Measurements from ENCODE around the gene PTPRQ.
"Not testable (repeated sequence)": the region's sequence is repeated elsewhere in the genome, so short reads cannot be mapped to it uniquely, and the experiment has no call there.

PTPRQ gene

GRCh38 chr12:80472236-80472635, 28.2 kb downstream of the PTPRQ start:
- no peak for DNase-seq

- no peak for DNase-seq
These were observed 29.0 kb downstream of the PTPRQ start for GRCh38 chr12:80472911-80473500.

DNA sequence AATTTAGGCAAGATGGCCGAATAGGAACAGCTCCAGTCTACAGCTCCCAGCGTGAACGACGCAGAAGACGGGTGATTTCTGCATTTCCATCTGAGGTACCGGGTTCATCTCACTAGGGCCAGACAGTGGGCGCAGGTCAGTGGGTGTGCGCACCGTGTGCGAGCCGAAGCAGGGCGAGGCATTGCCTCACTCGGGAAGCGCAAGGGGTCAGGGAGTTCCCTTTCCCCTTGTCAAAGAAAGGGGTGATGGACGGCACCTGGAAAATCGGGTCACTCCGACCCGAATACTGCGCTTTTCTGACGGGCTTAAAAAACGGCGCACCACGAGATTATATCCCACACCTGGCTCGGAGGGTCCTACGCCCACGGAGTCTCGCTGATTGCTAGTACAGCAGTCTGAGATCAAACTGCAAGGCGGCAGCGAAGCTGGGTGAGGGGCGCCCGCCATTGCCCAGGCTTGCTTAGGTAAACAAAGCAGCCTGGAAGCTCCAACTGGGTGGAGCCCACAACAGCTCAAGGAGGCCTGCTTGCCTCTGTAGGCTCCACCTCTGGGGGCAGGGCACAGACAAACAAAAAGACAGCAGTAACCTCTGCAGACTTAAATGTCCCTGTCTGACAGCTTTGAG, 33.6 kb downstream of the PTPRQ start:
- not testable (repeated sequence) for DNase-seq

DNA sequence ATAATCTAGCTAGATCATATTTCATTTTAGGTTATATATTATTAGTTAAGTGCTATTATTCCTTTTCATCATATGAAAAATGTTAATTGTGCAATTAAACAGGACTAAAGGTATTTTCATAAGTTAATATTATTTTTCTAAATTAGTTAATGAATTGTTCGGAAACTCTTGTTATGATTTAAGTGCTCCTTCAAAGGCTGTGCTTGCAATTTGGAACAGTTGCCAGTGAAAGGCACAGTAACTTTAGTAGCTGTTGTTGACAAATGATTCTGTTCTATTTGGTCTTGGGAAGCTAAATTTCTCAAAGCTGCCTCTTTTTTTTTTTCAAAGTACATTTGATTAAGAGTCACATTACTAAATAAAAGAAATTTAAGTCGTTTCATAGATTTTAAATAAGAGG, 40.7 kb downstream of the PTPRQ start:
- no peak for DNase-seq

DNA sequence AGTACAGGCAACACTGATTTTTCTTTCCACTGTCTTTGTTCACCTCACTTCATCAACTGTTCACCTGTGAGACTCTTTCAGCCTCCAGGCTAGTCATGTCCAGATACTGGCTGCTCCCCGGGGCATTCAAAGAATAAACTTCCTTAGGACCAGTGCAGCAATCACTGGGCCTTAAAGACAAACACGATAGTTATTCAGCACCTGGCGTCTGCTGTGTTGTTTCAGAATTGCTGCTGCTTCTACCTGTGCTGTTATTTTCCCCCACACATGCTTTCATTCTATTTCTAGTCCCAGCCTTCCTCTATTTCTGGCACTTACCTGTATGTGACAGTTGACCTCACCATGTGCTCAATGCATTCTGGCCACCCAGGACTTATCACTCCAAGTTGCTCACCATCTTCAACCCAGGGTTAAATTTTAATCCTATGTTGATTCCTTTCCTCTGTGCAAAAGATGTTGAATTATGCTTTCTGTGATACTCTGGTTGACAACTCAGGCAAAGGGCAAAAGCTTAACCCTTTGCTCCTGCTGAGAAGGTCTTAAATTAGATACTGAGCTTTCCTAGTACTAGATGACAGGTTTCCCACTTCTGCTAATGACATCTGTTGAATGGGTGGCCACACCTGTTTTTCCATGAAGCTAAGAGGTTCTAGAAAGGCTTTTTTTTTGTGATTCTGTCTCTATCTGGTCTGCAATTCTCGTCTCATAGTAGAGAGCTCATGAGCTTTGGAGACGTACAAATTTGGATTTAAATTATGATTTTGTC, 41.4 kb downstream of the PTPRQ start:
- no peak for DNase-seq

GRCh38 chr12:80490329-80490728, 46.3 kb downstream of the PTPRQ start:
- no peak for DNase-seq

DNA sequence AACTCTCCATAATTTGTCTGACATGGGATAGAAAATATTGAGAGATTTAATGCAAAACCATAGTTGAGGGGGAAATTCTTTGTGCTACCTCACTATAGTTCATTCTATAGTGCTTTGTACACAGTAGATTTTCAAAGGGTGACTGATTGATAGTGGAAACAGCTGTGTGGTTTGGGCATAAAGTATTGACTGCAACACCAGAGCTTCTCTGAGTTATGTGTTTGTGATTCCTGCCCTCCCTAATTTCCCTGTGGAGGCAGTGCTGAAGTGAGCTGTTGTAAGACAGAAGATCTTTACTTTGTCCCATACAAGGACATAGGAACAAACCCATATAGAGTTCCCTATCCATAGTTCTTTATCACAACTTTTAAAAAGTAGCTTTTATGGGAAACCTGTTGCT, 47.1 kb downstream of the PTPRQ start:
- no peak for DNase-seq

- no peak for DNase-seq
These were observed 49.4 kb downstream of the PTPRQ start for GRCh38 chr12:80493466-80493865.

DNA sequence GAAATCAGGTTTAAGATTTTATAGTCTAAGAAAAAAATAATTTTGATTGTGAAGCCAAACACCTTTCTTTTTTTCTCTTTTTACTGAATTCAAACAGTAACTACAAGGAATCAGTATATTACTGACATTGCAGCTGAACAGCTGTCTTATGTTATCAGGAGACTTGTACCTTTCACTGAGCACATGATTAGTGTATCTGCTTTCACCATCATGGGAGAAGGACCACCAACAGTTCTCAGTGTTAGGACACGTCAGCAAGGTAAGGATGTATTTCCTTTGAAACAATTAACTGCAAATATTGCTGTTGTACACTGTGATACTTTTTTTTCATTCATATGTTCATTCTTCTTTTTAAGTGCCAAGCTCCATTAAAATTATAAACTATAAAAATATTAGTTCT, 50.8 kb downstream of the PTPRQ start:
- DNase-seq: no peak

GRCh38 chr12:80498059-80498728, 54.2 kb downstream of the PTPRQ start:
- no peak for DNase-seq

- no peak for DNase-seq
These were observed 60.5 kb downstream of the PTPRQ start for GRCh38 chr12:80504389-80505163.

DNA sequence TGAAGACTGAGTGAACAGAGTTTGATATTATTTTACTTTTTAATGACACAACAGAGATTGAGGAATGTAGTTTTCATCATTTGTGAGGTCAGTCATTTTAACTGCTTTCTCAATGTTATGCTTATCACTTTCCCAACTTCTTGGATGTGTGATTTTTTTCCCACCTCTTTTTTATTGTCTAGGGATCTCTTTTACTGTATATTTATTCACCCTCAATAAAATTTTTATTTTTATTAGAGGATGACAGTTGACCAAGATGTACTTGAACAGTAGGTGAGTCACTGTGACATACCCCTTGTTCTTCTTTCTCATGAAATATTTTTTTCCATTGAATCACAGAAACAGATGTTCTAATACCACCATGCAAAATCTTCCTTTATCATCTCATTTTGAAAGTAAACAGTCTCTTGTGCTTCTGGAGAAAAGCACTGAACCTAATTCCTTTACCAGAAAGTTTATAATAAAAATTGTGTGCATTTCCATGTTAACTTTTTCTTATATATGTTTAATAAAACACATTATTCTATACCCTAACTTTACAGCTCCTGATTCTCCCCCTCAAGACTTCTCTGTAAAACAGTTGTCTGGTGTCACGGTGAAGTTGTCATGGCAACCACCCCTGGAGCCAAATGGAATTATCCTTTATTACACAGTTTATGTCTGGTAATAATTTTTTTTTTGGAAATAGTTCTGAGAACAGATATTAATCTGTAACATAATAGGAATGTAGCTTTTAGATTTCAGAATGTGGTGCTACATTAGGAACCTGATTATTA, 65.9 kb downstream of the PTPRQ start:
- no peak for DNase-seq

DNA sequence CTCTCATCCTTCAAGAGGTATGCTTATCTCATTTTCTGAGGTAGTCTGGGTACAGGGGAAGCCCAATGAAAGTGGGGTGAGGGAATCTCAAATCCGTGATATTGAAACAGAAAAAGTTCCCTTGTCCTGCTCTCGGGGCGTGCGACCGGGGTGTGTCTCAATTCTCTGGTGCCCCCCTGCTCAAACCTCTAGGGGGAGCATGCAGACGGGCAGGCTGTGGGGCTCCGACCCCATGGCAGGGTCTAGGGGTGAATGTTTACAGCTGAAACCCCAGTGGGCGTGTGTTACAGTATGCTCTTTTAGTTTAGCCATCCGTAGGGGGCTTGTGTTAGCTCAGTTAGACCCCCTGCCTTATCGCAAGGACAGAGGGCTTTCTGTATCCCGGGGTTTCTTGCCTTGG, 68.7 kb downstream of the PTPRQ start:
- no peak for DNase-seq

DNA sequence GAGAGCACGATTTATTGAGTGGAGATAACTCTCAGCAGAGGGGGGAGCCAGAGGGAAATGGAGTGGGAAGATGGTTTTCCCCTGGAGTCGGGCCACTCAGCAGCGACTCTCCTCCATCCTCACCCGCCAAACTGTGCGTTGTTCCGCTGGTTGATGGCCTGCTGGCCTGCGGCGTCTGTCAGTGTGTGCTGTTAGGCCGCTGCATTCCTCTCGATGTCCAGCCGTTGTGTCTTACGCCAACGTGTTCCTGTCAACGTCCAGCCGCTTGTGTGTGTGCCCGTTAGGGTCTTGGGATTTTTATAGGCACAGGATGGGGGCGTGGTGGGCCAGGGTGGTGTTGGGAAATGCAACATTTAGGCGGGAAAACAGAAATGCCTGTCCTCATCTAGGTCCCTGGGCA, 69.2 kb downstream of the PTPRQ start:
- no peak for DNase-seq

DNA sequence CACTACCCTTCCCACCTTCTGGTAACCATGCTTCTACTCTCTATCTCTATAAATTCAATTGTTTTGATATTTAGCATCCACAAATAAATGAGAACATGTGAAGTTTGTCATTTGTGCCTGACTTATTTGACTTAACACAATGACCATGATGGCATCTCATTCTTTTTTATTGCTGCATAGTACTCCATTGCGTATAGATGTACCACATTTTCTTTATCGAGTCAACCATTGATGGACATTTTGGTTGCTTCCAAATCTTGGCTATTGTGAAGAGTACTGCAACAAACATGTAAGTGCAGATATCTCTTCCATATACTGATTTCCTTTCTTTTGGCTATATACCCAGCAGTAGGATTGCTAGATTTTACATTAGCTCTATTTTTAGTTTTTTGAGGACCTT, 73.6 kb downstream of the PTPRQ start:
- DNase-seq: no peak

GRCh38 chr12:80531646-80532045, 87.6 kb downstream of the PTPRQ start:
- DNase-seq: no peak

- no peak for DNase-seq
These were observed 95.0 kb downstream of the PTPRQ start for GRCh38 chr12:80539029-80539428.

- no peak for DNase-seq
These were observed 105.3 kb downstream of the PTPRQ start for GRCh38 chr12:80549298-80549697.

- no peak for DNase-seq
These were observed 107.9 kb downstream of the PTPRQ start for GRCh38 chr12:80551897-80552296.

- no peak for DNase-seq
These were observed 109.3 kb downstream of the PTPRQ start for GRCh38 chr12:80553316-80553715.

DNA sequence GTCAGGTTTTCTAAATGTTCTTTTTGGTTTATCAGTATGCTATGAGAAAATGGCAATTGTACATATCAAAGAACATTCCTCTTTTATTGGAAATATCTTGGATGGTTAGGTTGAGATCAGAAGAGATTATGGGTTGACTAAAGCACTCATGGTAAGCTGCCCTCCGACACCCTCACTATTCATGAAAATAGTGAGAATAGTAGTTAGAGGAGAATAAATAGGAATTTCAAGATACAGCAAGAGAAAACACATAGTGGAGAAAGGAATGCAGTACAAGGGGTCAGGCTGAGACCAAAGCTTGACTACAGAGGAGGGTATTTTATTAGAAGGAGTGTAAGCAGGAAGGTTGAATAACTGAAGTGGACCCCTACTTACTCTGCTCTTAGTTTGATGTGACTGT, 112.5 kb downstream of the PTPRQ start:
- no peak for DNase-seq

- no peak for DNase-seq
These were observed 115.7 kb downstream of the PTPRQ start for GRCh38 chr12:80559766-80560165.
